ENCODE measurements around the gene PLXNA4. TPM values are rescaled to one million over a fixed set of nuclear protein-coding genes. Genes with fewer than 3 reads are reported as not detected.
A peak's percentile ranks its signal among the peaks of the same experiment; 100 is the strongest.
"Not testable (repeated sequence)": the region's sequence is repeated elsewhere in the genome, so short reads cannot be mapped to it uniquely, and the experiment has no call there.

Gene PLXNA4
- polyA plus RNA-seq, 2 donors: 0.44 to 0.55 TPM

- 90 to 93% methylated on average over 8 of the region's 8 CpGs for WGBS, 2 donors
- Histone ChIP-seq H3K27ac (ENCODE audit: low read depth in 2 of 2, low read length in 1 of 2) (no peak overlapping the region), H3K36me3 (ENCODE audit: control insufficient read depth in 2 of 2, insufficient read depth in 2 of 2, low read length in 1 of 2) (no peaks in the 10 kb centered on the region), H3K27me3 (ENCODE audit: control insufficient read depth in 1 of 2, insufficient read depth in 2 of 2, low read length in 2 of 2) (no peaks in the 10 kb centered on the region), H3K9me3 (ENCODE audit: control insufficient read depth in 2 of 2, insufficient read depth in 1 of 2, low read depth in 1 of 2, low read length in 1 of 2) (no peaks in the 10 kb centered on the region), H3K4me1 (ENCODE audit: control insufficient read depth in 2 of 2, insufficient read depth in 2 of 2, low read length in 1 of 2) (no peaks in the 10 kb centered on the region), H3K4me3 (ENCODE audit: low read depth in 1 of 2, low read length in 2 of 2) (no peak overlapping the region)
These were observed 183.6 kb downstream of the PLXNA4 start for GRCh38 chr7:132392713-132393112.

GRCh38 chr7:132390705-132391104 lies 185.6 kb downstream of the PLXNA4 start:
- Histone ChIP-seq H3K4me3 (ENCODE audit: low read depth in 1 of 2, low read length in 2 of 2) (no peak overlapping the region), H3K27me3 (ENCODE audit: control insufficient read depth in 1 of 2, insufficient read depth in 2 of 2, low read length in 2 of 2) (no peaks in the 10 kb centered on the region)
- WGBS, 2 donors: 45 to 52% methylated on average over 3 of the region's 3 CpGs

GRCh38 chr7:132390049-132390448 lies 186.2 kb downstream of the PLXNA4 start:
- not testable (repeated sequence) for H3K4me3 ChIP-seq (ENCODE audit: low read depth in 1 of 2, low read length in 2 of 2); H3K4me1 ChIP-seq (ENCODE audit: control insufficient read depth in 2 of 2, insufficient read depth in 2 of 2, low read length in 1 of 2); H3K9me3 ChIP-seq (ENCODE audit: control insufficient read depth in 2 of 2, insufficient read depth in 1 of 2, low read depth in 1 of 2, low read length in 1 of 2); H3K36me3 ChIP-seq (ENCODE audit: control insufficient read depth in 2 of 2, insufficient read depth in 2 of 2, low read length in 1 of 2); H3K27ac ChIP-seq (ENCODE audit: low read depth in 2 of 2, low read length in 1 of 2); H3K27me3 ChIP-seq (ENCODE audit: control insufficient read depth in 1 of 2, insufficient read depth in 2 of 2, low read length in 2 of 2)
- whole genome bisulfite sequencing, 2 donors: 90 to 93% methylated on average over 4 of the region's 4 CpGs

More at GRCh38 chr7:132390705-132391104, 185.6 kb downstream of the PLXNA4 start:
- Histone ChIP-seq H3K27ac (ENCODE audit: low read depth in 2 of 2, low read length in 1 of 2) (peak overlapping the region; percentile 7 to 61), H3K4me1 (ENCODE audit: control insufficient read depth in 2 of 2, insufficient read depth in 2 of 2, low read length in 1 of 2) (no peaks in the 10 kb centered on the region), H3K9me3 (ENCODE audit: control insufficient read depth in 2 of 2, insufficient read depth in 1 of 2, low read depth in 1 of 2, low read length in 1 of 2) (no peaks in the 10 kb centered on the region), H3K36me3 (ENCODE audit: control insufficient read depth in 2 of 2, insufficient read depth in 2 of 2, low read length in 1 of 2) (no peaks in the 10 kb centered on the region)

- Histone ChIP-seq H3K4me3 (ENCODE audit: low read depth in 1 of 2, low read length in 2 of 2) (no peak overlapping the region), H3K36me3 (ENCODE audit: control insufficient read depth in 2 of 2, insufficient read depth in 2 of 2, low read length in 1 of 2) (no peaks in the 10 kb centered on the region), H3K27me3 (ENCODE audit: control insufficient read depth in 1 of 2, insufficient read depth in 2 of 2, low read length in 2 of 2) (no peaks in the 10 kb centered on the region), H3K4me1 (ENCODE audit: control insufficient read depth in 2 of 2, insufficient read depth in 2 of 2, low read length in 1 of 2) (no peaks in the 10 kb centered on the region), H3K9me3 (ENCODE audit: control insufficient read depth in 2 of 2, insufficient read depth in 1 of 2, low read depth in 1 of 2, low read length in 1 of 2) (no peaks in the 10 kb centered on the region), H3K27ac (ENCODE audit: low read depth in 2 of 2, low read length in 1 of 2) (no peak overlapping the region)
- WGBS, 2 donors: 75 to 89% methylated on average over 1 of the region's 1 CpG
These were observed 187.6 kb downstream of the PLXNA4 start for GRCh38 chr7:132388688-132389087.

- Histone ChIP-seq H3K27me3 (ENCODE audit: control insufficient read depth in 1 of 2, insufficient read depth in 2 of 2, low read length in 2 of 2) (no peaks in the 10 kb centered on the region), H3K36me3 (ENCODE audit: control insufficient read depth in 2 of 2, insufficient read depth in 2 of 2, low read length in 1 of 2) (no peaks in the 10 kb centered on the region), H3K4me1 (ENCODE audit: control insufficient read depth in 2 of 2, insufficient read depth in 2 of 2, low read length in 1 of 2) (no peaks in the 10 kb centered on the region), H3K27ac (ENCODE audit: low read depth in 2 of 2, low read length in 1 of 2) (no peak overlapping the region), H3K4me3 (ENCODE audit: low read depth in 1 of 2, low read length in 2 of 2) (no peak overlapping the region), H3K9me3 (ENCODE audit: control insufficient read depth in 2 of 2, insufficient read depth in 1 of 2, low read depth in 1 of 2, low read length in 1 of 2) (no peaks in the 10 kb centered on the region)
- WGBS, 2 donors: 78 to 88% methylated on average over 6 of the region's 6 CpGs
These were observed 188.7 kb downstream of the PLXNA4 start for GRCh38 chr7:132387596-132387995.

GRCh38 chr7:132386201-132386681 lies 190.0 kb downstream of the PLXNA4 start:
- Histone ChIP-seq H3K4me3 (ENCODE audit: low read depth in 1 of 2, low read length in 2 of 2) (no peak overlapping the region), H3K9me3 (ENCODE audit: control insufficient read depth in 2 of 2, insufficient read depth in 1 of 2, low read depth in 1 of 2, low read length in 1 of 2) (no peaks in the 10 kb centered on the region), H3K36me3 (ENCODE audit: control insufficient read depth in 2 of 2, insufficient read depth in 2 of 2, low read length in 1 of 2) (no peaks in the 10 kb centered on the region), H3K27ac (ENCODE audit: low read depth in 2 of 2, low read length in 1 of 2) (no peak overlapping the region), H3K27me3 (ENCODE audit: control insufficient read depth in 1 of 2, insufficient read depth in 2 of 2, low read length in 2 of 2) (no peaks in the 10 kb centered on the region), H3K4me1 (ENCODE audit: control insufficient read depth in 2 of 2, insufficient read depth in 2 of 2, low read length in 1 of 2) (no peaks in the 10 kb centered on the region)
- WGBS, 2 donors: 16 to 25% methylated on average over 10 of the region's 10 CpGs

- no peaks in the 10 kb centered on the region for H3K4me1 ChIP-seq (ENCODE audit: control insufficient read depth in 2 of 2, insufficient read depth in 2 of 2, low read length in 1 of 2)
- no peaks in the 10 kb centered on the region for H3K36me3 ChIP-seq (ENCODE audit: control insufficient read depth in 2 of 2, insufficient read depth in 2 of 2, low read length in 1 of 2)
- H3K4me3 ChIP-seq (ENCODE audit: low read depth in 1 of 2, low read length in 2 of 2): no peak overlapping the region
- H3K9me3 ChIP-seq (ENCODE audit: control insufficient read depth in 2 of 2, insufficient read depth in 1 of 2, low read depth in 1 of 2, low read length in 1 of 2): no peaks in the 10 kb centered on the region
- WGBS, 2 donors: 46 to 69% methylated on average over 2 of the region's 2 CpGs
- H3K27me3 ChIP-seq (ENCODE audit: control insufficient read depth in 1 of 2, insufficient read depth in 2 of 2, low read length in 2 of 2): no peaks in the 10 kb centered on the region
- no peak overlapping the region for H3K27ac ChIP-seq (ENCODE audit: low read depth in 2 of 2, low read length in 1 of 2)
These were observed 192.3 kb downstream of the PLXNA4 start for GRCh38 chr7:132383962-132384361.

GRCh38 chr7:132381742-132382472 lies 194.4 kb downstream of the PLXNA4 start:
- Histone ChIP-seq H3K27me3 (ENCODE audit: control insufficient read depth in 1 of 2, insufficient read depth in 2 of 2, low read length in 2 of 2) (no peaks in the 10 kb centered on the region), H3K4me3 (ENCODE audit: low read depth in 1 of 2, low read length in 2 of 2) (no peak overlapping the region), H3K27ac (ENCODE audit: low read depth in 2 of 2, low read length in 1 of 2) (no peak overlapping the region), H3K9me3 (ENCODE audit: control insufficient read depth in 2 of 2, insufficient read depth in 1 of 2, low read depth in 1 of 2, low read length in 1 of 2) (no peaks in the 10 kb centered on the region), H3K36me3 (ENCODE audit: control insufficient read depth in 2 of 2, insufficient read depth in 2 of 2, low read length in 1 of 2) (no peaks in the 10 kb centered on the region), H3K4me1 (ENCODE audit: control insufficient read depth in 2 of 2, insufficient read depth in 2 of 2, low read length in 1 of 2) (no peaks in the 10 kb centered on the region)
- WGBS, 2 donors: 38 to 44% methylated on average over 9 of the region's 9 CpGs

GRCh38 chr7:132380059-132380458 lies 196.2 kb downstream of the PLXNA4 start:
- Histone ChIP-seq H3K36me3 (ENCODE audit: control insufficient read depth in 2 of 2, insufficient read depth in 2 of 2, low read length in 1 of 2) (no peaks in the 10 kb centered on the region), H3K27ac (ENCODE audit: low read depth in 2 of 2, low read length in 1 of 2) (no peak overlapping the region), H3K9me3 (ENCODE audit: control insufficient read depth in 2 of 2, insufficient read depth in 1 of 2, low read depth in 1 of 2, low read length in 1 of 2) (no peaks in the 10 kb centered on the region), H3K27me3 (ENCODE audit: control insufficient read depth in 1 of 2, insufficient read depth in 2 of 2, low read length in 2 of 2) (no peaks in the 10 kb centered on the region), H3K4me1 (ENCODE audit: control insufficient read depth in 2 of 2, insufficient read depth in 2 of 2, low read length in 1 of 2) (peaks cover 0 to 2% of the 10 kb centered on the region in 2 donors), H3K4me3 (ENCODE audit: low read depth in 1 of 2, low read length in 2 of 2) (no peak overlapping the region)
- 44 to 54% methylated on average over 3 of the region's 3 CpGs for WGBS, 2 donors

GRCh38 chr7:132379292-132379691 lies 197.0 kb downstream of the PLXNA4 start:
- Histone ChIP-seq H3K27me3 (ENCODE audit: control insufficient read depth in 1 of 2, insufficient read depth in 2 of 2, low read length in 2 of 2) (no peaks in the 10 kb centered on the region), H3K4me3 (ENCODE audit: low read depth in 1 of 2, low read length in 2 of 2) (no peak overlapping the region), H3K9me3 (ENCODE audit: control insufficient read depth in 2 of 2, insufficient read depth in 1 of 2, low read depth in 1 of 2, low read length in 1 of 2) (no peaks in the 10 kb centered on the region), H3K4me1 (ENCODE audit: control insufficient read depth in 2 of 2, insufficient read depth in 2 of 2, low read length in 1 of 2) (peaks cover 0 to 2% of the 10 kb centered on the region in 2 donors), H3K36me3 (ENCODE audit: control insufficient read depth in 2 of 2, insufficient read depth in 2 of 2, low read length in 1 of 2) (no peaks in the 10 kb centered on the region), H3K27ac (ENCODE audit: low read depth in 2 of 2, low read length in 1 of 2) (no peak overlapping the region)
- 67 to 80% methylated on average over 1 of the region's 1 CpG for WGBS, 2 donors

All from esophagus (tissue), 2 donors.